CD4-positive, alpha-beta memory T cell (primary cell): ENCODE measurements around the gene LSR. TPM values are rescaled to one million over a fixed set of nuclear protein-coding genes. Genes with fewer than 3 reads are reported as not detected.

Experiments
- CTCF ChIA-PET: fragments of 350-600 bp; sonication (Branson Sonifier 250); formaldehyde crosslinking; loops from one replicate; lab custom pipeline; 2021; ENCODE audit warnings: inconsistent platforms; ENCODE audit not compliant: partially characterized antibody; lab: Charles Lee
- POLR2A ChIA-PET: fragments of 350-600 bp; sonication (Branson Sonifier 250); formaldehyde crosslinking; loops from one replicate; lab custom pipeline; 2021; ENCODE audit not compliant: partially characterized antibody; lab: Charles Lee
- DNase-seq, 5 donors: peaks; one replicate each; pipeline versions ENCODE4 v3.0.0 to v3.0.0-alpha.2; 2020 to 2022; ENCODE audit warnings: mixed read lengths in 1 of 5
- H3K27ac ChIP-seq: one replicate; pipeline ENCODE4 v1.7.0; 2013; ENCODE audit warnings: low read depth, low read length
- H3K27me3 ChIP-seq: 2 replicates; pipeline ENCODE4 v1.7.0; 2013; ENCODE audit warnings: mild to moderate bottlenecking, low read length, moderate library complexity; ENCODE audit not compliant: insufficient read depth
- H3K36me3 ChIP-seq: 2 replicates; pipeline ENCODE4 v1.7.0; 2013; ENCODE audit warnings: mild to moderate bottlenecking, low read length, moderate library complexity; ENCODE audit not compliant: insufficient read depth
- H3K4me1 ChIP-seq: 2 replicates; pipeline ENCODE4 v1.7.0; 2013; ENCODE audit warnings: mild to moderate bottlenecking, low read length, moderate library complexity; ENCODE audit not compliant: insufficient read depth
- H3K4me3 ChIP-seq, 2 donors: one replicate each; pipeline ENCODE4 v1.7.0; 2013; ENCODE audit warnings: low read length in 2 of 2, mild to moderate bottlenecking in 1 of 2
- H3K9me3 ChIP-seq, 2 donors: one replicate each; pipeline ENCODE4 v1.7.0; 2013; ENCODE audit warnings: low read length in 2 of 2, control low read depth in 1 of 2; ENCODE audit not compliant: control insufficient read depth in 1 of 2
- H3K27ac Mint-ChIP-seq, 7 donors: one replicate each; pipeline ENCODE4 v1.8.0; 2020 to 2021; ENCODE audit warnings: mixed read lengths in 7 of 7, mild to moderate bottlenecking in 6 of 7, inconsistent platforms in 3 of 7, moderate library complexity in 3 of 7
- H3K27me3 Mint-ChIP-seq, 2 donors: one replicate each; pipeline ENCODE4 v1.8.0; 2020 to 2021; ENCODE audit warnings: mixed read lengths in 2 of 2
- H3K36me3 Mint-ChIP-seq, 2 donors: one replicate each; pipeline ENCODE4 v1.8.0; 2020 to 2021; ENCODE audit warnings: mixed read lengths in 2 of 2, inconsistent platforms in 1 of 2, mild to moderate bottlenecking in 1 of 2
- H3K4me1 Mint-ChIP-seq, 4 donors: one replicate each; pipeline ENCODE4 v1.8.0; 2020 to 2021; ENCODE audit warnings: mixed read lengths in 4 of 4, mild to moderate bottlenecking in 1 of 4
- H3K4me3 Mint-ChIP-seq, 8 donors: one replicate each; pipeline ENCODE4 v1.8.0; 2020 to 2021; ENCODE audit warnings: mixed read lengths in 8 of 8, mild to moderate bottlenecking in 7 of 8, moderate library complexity in 6 of 8, inconsistent platforms in 3 of 8
- H3K9me3 Mint-ChIP-seq, 8 donors: one replicate each; pipeline ENCODE4 v1.8.0; 2020 to 2021; ENCODE audit warnings: mixed read lengths in 8 of 8, mild to moderate bottlenecking in 5 of 8, inconsistent platforms in 3 of 8, moderate library complexity in 1 of 8
- intact Hi-C: fragments of 100-400 bp; cut with micrococcal nuclease; formaldehyde crosslinking; loops from one replicate; pipeline ENCODE4 v1.15.1; 2023
- polyA plus RNA-seq, 2 donors: library from polyadenylated mRNA; unstranded; fragments of 300-500 nt; fragmentation: Illumina TruSeq; gene quantifications; one replicate each; pipeline ENCODE4 v1.2.3, GENCODE V29; 2021
- total RNA-seq, 2 experiments: library from RNA; stranded (reverse); gene quantifications; one replicate each; pipeline ENCODE4 v1.2.3, GENCODE V29; 2021

The LSR gene
- total and polyA plus RNA-seq, 4 experiments from 2014 or later = 45.8 to 91.6 (median 62.5) TPM

DNA sequence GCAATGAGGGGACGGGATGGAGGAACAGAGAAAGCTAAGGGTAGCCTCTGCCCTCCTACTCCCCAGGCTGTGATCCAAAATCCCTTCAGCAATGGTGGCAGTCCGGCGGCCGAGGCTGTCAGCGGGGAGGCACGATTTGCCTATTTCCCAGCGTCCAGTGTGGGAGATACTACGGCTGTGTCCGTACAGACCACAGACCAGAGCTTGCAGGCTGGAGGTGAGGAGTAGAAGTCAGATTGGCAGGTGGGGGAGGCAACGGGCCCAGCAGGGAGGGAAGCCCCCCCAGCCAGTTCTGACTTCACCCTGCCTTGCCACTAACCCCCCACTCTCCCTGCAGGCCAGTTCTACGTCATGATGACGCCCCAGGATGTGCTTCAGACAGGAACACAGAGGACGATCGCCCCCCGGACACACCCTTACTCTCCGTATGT is 21.6 kb downstream of the LSR start:
- peak in 1 of 5 donors; percentile 50 for DNase-seq
- H3K27me3 ChIP-seq = no peaks in the 10 kb centered on the region
- intact Hi-C loops = no loop called here
- CTCF ChIA-PET = interaction anchor here (1.2 to 1.6 kb wide), 4 partner anchors 14 to 198 kb away, joined by 3 to 5 read pairs (median 4); no protein-coding TSS in a partner anchor
- H3K36me3 Mint-ChIP-seq = peaks cover 35 to 57% of the 10 kb centered on the region in 2 donors
- peaks cover 22 to 47% (median 34%) of the 10 kb centered on the region in 4 donors for H3K4me1 Mint-ChIP-seq
- H3K9me3 ChIP-seq = no peaks in the 10 kb centered on the region
- H3K36me3 ChIP-seq = peaks cover 41% of the 10 kb centered on the region
- H3K4me3 Mint-ChIP-seq = peak overlapping the region; percentile 57 to 83 (median 76)
- H3K4me3 ChIP-seq = peak overlapping the region in 1 of 2 donors; percentile 17
- no peak overlapping the region for H3K27ac ChIP-seq
- POLR2A ChIA-PET = interaction anchor here (1.3 to 7.5 kb wide), 4 partner anchors 14 to 64 kb away, joined by 3 to 95 read pairs (median 13); no protein-coding TSS in a partner anchor
- peak overlapping the region in 3 of 7 donors; percentile 66 to 86 (median 83) for H3K27ac Mint-ChIP-seq
- H3K4me1 ChIP-seq = peaks cover 37% of the 10 kb centered on the region
- peaks cover 0 to under 1% (median 0%) of the 10 kb centered on the region in 8 donors for H3K9me3 Mint-ChIP-seq
- H3K27me3 Mint-ChIP-seq = no peaks in the 10 kb centered on the region

DNA sequence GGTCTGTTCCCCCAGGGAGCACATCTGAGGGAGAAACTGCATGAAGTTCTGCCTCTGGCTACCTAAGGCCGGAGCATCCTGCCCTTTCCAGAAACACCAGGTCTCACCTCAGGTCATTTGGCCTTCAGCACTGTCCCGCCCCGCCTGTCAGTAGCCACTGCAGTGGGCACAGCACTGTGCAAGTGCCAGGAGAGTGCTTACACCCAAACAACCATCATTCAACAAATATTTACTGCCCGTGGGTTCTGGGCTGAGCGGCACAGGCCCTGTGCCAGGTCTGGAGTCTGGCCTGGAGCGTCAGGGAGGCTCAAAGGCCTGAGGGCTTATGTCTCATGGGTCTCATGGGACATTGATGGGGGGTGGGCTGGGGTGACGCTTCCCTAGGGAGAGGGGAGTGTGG is 22.7 kb downstream of the LSR start:
- ChIA-PET CTCF (interaction anchor here (1.4 kb wide), 1 partner anchor 223 kb away, joined by 5 read pairs; no protein-coding TSS in a partner anchor), POLR2A (interaction anchor here (0.7 to 1.2 kb wide), 2 partner anchors 13 to 34 kb away, joined by 3 to 4 read pairs; no protein-coding TSS in a partner anchor)
- Histone ChIP-seq H3K4me3 (no peak overlapping the region), H3K36me3 (peaks cover 45% of the 10 kb centered on the region), H3K27ac (no peak overlapping the region), H3K9me3 (no peaks in the 10 kb centered on the region), H3K27me3 (no peaks in the 10 kb centered on the region), H3K4me1 (peaks cover 27% of the 10 kb centered on the region)
- no peak for DNase-seq
- H3K36me3 Mint-ChIP-seq = peaks cover 36 to 57% of the 10 kb centered on the region in 2 donors
- H3K4me3 Mint-ChIP-seq = peak overlapping the region in 5 of 8 donors; percentile 17 to 50 (median 36)
- H3K27me3 Mint-ChIP-seq = no peaks in the 10 kb centered on the region
- peaks cover 0 to 2% (median 0%) of the 10 kb centered on the region in 8 donors for H3K9me3 Mint-ChIP-seq
- intact Hi-C loops = no loop called here
- peaks cover 15 to 40% (median 27%) of the 10 kb centered on the region in 4 donors for H3K4me1 Mint-ChIP-seq
- peak overlapping the region in 6 of 7 donors; percentile 25 to 86 (median 72) for H3K27ac Mint-ChIP-seq

DNA sequence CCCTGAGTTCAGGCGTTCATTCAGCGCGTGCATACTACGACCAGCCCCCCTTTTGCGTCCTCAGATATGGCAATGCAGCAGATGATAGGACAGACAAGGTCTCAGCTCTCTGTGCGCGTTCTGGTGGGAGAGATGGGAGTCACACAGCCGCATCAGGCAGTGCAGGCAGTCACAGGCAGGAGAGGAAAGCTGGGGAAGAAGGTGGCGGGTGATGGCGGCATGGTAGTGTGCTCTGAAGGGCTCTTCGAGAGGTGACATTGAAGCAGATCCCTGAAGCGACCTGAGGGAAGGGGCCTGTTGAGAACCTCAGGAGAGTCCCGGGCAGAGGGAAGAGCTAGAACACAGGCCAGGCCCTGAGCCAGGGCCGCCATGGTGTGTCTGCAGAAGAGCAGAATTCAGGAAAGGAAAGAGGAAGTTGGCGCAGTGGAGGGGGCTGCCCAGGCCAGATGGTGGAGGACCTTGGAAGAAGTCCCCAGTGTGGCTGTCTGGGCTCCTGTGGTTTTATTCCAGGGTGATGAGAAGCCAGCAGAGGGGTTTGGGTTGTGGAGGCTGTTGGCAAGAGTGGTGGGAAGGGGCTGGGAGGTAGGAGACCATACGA is 23.4 kb downstream of the LSR start:
- Mint-ChIP-seq H3K36me3 (peaks cover 36 to 62% of the 10 kb centered on the region in 2 donors), H3K9me3 (peaks cover 0 to 2% (median 0%) of the 10 kb centered on the region in 8 donors), H3K27me3 (no peaks in the 10 kb centered on the region), H3K4me3 (peak overlapping the region in 3 of 8 donors; percentile 30 to 67 (median 50)), H3K4me1 (peaks cover 17 to 37% (median 27%) of the 10 kb centered on the region in 4 donors), H3K27ac (peak overlapping the region in 6 of 7 donors; percentile 42 to 86 (median 74))
- intact Hi-C loops = no loop called here
- H3K4me1 ChIP-seq = peaks cover 20% of the 10 kb centered on the region
- ChIA-PET CTCF (interaction anchor here (1.4 kb wide), 1 partner anchor 223 kb away, joined by 5 read pairs; no protein-coding TSS in a partner anchor), POLR2A (interaction anchor here (0.7 kb wide), 1 partner anchor 14 kb away, joined by 4 read pairs; no protein-coding TSS in a partner anchor)
- H3K9me3 ChIP-seq = no peaks in the 10 kb centered on the region
- H3K27me3 ChIP-seq = no peaks in the 10 kb centered on the region
- no peak overlapping the region for H3K4me3 ChIP-seq
- H3K36me3 ChIP-seq = peaks cover 45% of the 10 kb centered on the region
- no peak overlapping the region for H3K27ac ChIP-seq
- no peak for DNase-seq

DNA sequence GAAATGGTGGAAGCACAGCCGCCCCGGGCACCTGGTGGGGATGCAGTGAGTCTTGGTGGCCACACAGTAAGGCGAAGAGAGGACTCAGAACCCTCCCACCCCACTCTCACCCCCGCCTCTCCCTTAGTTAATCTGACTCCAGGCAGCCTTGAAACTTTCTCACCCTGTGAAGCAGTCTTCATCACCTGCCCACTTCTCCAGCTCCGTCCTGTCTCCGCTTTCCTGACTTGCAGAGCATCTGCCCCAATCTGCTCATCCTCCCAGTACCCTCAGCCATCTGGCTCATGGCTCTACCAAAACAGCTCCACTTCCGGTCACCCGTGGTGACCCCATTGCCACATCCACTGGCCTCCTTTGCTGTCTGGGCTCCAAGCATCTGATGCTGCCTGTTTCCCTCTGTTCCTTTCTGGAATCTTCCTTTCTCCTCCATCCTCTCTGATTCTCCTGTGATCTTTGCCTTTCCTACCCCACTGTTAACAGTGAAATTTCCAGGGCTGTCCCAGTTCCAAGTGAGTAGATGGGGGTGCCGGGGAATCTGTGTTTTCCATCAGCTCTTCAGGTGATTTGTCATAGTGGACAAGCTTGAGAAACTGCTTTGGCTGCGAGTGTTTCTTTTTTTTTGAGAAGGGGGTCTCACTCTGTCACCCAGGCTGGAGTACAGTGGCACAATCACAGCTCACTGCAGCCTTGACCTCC is 24.3 kb downstream of the LSR start:
- H3K4me1 ChIP-seq = peaks cover 19% of the 10 kb centered on the region
- H3K4me1 Mint-ChIP-seq = peaks cover 16 to 37% (median 24%) of the 10 kb centered on the region in 4 donors
- H3K9me3 ChIP-seq = no peaks in the 10 kb centered on the region
- POLR2A ChIA-PET = no interaction called here
- DNase-seq = no peak
- no peaks in the 10 kb centered on the region for H3K27me3 ChIP-seq
- no peak overlapping the region for H3K4me3 ChIP-seq
- peak overlapping the region in 5 of 8 donors; percentile 3 to 72 (median 57) for H3K4me3 Mint-ChIP-seq
- H3K36me3 ChIP-seq = peaks cover 45% of the 10 kb centered on the region
- H3K27me3 Mint-ChIP-seq = no peaks in the 10 kb centered on the region
- intact Hi-C loops = no loop called here
- H3K36me3 Mint-ChIP-seq = peaks cover 36 to 64% of the 10 kb centered on the region in 2 donors
- peaks cover 0 to 2% (median 0%) of the 10 kb centered on the region in 8 donors for H3K9me3 Mint-ChIP-seq
- CTCF ChIA-PET = interaction anchor here (1.4 kb wide), 1 partner anchor 222 kb away, joined by 5 read pairs; no protein-coding TSS in a partner anchor
- H3K27ac ChIP-seq = no peak overlapping the region
- peak overlapping the region in 6 of 7 donors; percentile 19 to 91 (median 54) for H3K27ac Mint-ChIP-seq

DNA sequence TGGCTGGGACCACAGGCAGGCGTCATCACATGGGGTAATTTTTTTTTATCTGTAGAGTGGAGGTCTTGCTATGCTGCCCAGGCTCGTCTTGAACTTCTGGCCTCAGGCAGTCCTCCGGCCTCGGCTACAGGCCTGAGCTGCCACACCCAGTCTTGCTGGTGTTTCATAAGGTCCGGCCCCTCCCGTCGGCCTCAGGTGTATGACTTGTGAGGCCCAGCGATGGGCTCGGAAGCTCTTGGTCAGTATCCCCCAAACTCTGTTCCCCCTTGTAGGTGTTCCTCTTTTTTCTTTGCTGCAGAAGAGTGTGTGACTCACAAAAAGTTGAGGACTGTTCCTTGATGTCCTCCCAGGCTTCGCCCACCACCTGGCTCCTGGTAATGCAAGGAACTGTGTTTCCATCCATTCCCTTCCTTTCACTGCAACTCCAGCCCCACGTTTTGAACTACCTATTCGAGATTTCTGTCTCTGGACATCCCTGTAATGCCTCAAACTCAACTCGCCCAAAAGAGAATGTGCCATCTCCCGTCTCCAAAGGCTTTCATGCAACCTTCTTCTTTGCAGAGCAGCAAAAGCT is 25.0 kb downstream of the LSR start:
- Histone ChIP-seq H3K27me3 (no peaks in the 10 kb centered on the region), H3K9me3 (no peaks in the 10 kb centered on the region), H3K4me1 (peaks cover 19% of the 10 kb centered on the region), H3K36me3 (peaks cover 45% of the 10 kb centered on the region), H3K4me3 (no peak overlapping the region), H3K27ac (no peak overlapping the region)
- ChIA-PET POLR2A (interaction anchor here (1.6 kb wide), 1 partner anchor 11 kb away, joined by 3 read pairs; no protein-coding TSS in a partner anchor), CTCF (no interaction called here)
- no peak for DNase-seq
- Mint-ChIP-seq H3K27ac (peak overlapping the region in 3 of 7 donors; percentile 7 to 86 (median 64)), H3K27me3 (no peaks in the 10 kb centered on the region), H3K4me1 (peaks cover 16 to 37% (median 24%) of the 10 kb centered on the region in 4 donors), H3K36me3 (peaks cover 36 to 68% of the 10 kb centered on the region in 2 donors), H3K9me3 (peaks cover 0 to 2% (median 0%) of the 10 kb centered on the region in 8 donors), H3K4me3 (no peak overlapping the region)
- intact Hi-C loops = no loop called here

DNA sequence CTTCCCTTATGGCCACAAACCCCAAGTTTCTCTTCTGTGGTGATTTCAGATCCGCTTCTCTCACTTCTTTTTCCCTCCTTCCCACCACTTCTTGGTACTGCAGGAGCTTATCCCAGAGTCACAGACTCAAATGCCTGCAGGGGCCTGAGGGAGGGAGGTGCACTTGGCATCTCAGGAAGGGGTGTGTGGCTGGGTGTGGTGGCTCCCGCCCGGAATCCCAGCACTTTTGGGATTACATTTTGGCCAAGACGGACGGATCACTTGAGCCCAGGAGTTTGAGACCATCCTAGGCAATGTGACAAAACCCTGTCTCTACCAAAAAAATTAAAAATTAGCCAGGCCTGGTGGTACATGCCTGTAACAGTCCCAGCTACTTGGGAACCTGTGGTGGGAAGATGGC is 25.5 kb downstream of the LSR start:
- Mint-ChIP-seq H3K27ac (peak overlapping the region in 2 of 7 donors; percentile 63 to 64), H3K27me3 (no peaks in the 10 kb centered on the region), H3K4me3 (no peak overlapping the region), H3K36me3 (peaks cover 36 to 68% of the 10 kb centered on the region in 2 donors), H3K9me3 (peaks cover 0 to 2% (median 0%) of the 10 kb centered on the region in 8 donors), H3K4me1 (peaks cover 16 to 37% (median 24%) of the 10 kb centered on the region in 4 donors)
- no peak overlapping the region for H3K4me3 ChIP-seq
- ChIA-PET POLR2A (interaction anchor here (1.6 kb wide), 1 partner anchor 11 kb away, joined by 3 read pairs; no protein-coding TSS in a partner anchor), CTCF (no interaction called here)
- no peaks in the 10 kb centered on the region for H3K27me3 ChIP-seq
- peaks cover 19% of the 10 kb centered on the region for H3K4me1 ChIP-seq
- DNase-seq = no peak
- H3K9me3 ChIP-seq = no peaks in the 10 kb centered on the region
- intact Hi-C loops = no loop called here
- H3K27ac ChIP-seq = no peak overlapping the region
- H3K36me3 ChIP-seq = peaks cover 45% of the 10 kb centered on the region
